ENCODE measurements around the gene SV2C.

- TF ChIP-seq ZNF20 (CRISPR knock-in tag; IDR thresholded peaks at IDR 0.05) (no peak), NFRKB (IDR thresholded peaks at IDR 0.05) (no peak), SP1 (IDR thresholded peaks at IDR 0.05) (no peak), SP1 (CRISPR knock-in tag; IDR thresholded peaks at IDR 0.05) (no peak), ZNF382 (CRISPR knock-in tag; IDR thresholded peaks at IDR 0.05; ENCODE audit: borderline replicate concordance) (no peak), YEATS4 (CRISPR knock-in tag; IDR thresholded peaks at IDR 0.05; ENCODE audit: borderline replicate concordance) (no peak), NFE2L2 (IDR thresholded peaks at IDR 0.05; ENCODE audit: low read length) (no peak)
Observed at GRCh38 chr5:76207120-76207519, 123.9 kb downstream of the SV2C start.
